ENCODE measurements around the gene DYRK1A. TPM values are rescaled to one million over a fixed set of nuclear protein-coding genes. Genes with fewer than 3 reads are reported as not detected.
A peak's percentile ranks its signal among the peaks of the same experiment; 100 is the strongest.

The DYRK1A gene
- total RNA-seq, 1 donor from 2014 or later: 83.5 TPM

GRCh38 chr21:37365517-37366481 lies 774 bp upstream of the DYRK1A start:
- TF ChIP-seq CTCF (IDR thresholded peaks at IDR 0.05; ENCODE audit: unreplicated experiment): no peak
- H3K4me3 Mint-ChIP-seq (ENCODE audit: low read depth): peak overlapping the region; percentile 96

GRCh38 chr21:37367336-37367702 lies 746 bp downstream of the DYRK1A start:
- no peak for TF ChIP-seq CTCF (IDR thresholded peaks at IDR 0.05; ENCODE audit: unreplicated experiment)
- no peak for DNase-seq (ENCODE audit: low spot score, unreplicated experiment)
- Mint-ChIP-seq H3K9me3 (ENCODE audit: low read depth) (no peaks in the 10 kb centered on the region), H3K4me3 (ENCODE audit: low read depth) (no peak overlapping the region), H3K27ac (no peak overlapping the region), H3K36me3 (ENCODE audit: insufficient read depth) (no peaks in the 10 kb centered on the region), H3K4me1 (ENCODE audit: low read depth) (peaks cover 36% of the 10 kb centered on the region), H3K27me3 (no peaks in the 10 kb centered on the region)

More at GRCh38 chr21:37365517-37366481, 774 bp upstream of the DYRK1A start:
- Mint-ChIP-seq H3K27ac (peak overlapping the region; percentile 99), H3K27me3 (no peaks in the 10 kb centered on the region), H3K36me3 (ENCODE audit: insufficient read depth) (no peaks in the 10 kb centered on the region), H3K4me1 (ENCODE audit: low read depth) (peaks cover 31% of the 10 kb centered on the region), H3K9me3 (ENCODE audit: low read depth) (no peaks in the 10 kb centered on the region)
- peak; percentile 63 for DNase-seq (ENCODE audit: low spot score, unreplicated experiment)

GRCh38 chr21:37367703-37368540 lies 1.3 kb downstream of the DYRK1A start:
- H3K27ac Mint-ChIP-seq: peak overlapping the region; percentile 95
- peak overlapping the region; percentile 83 for H3K4me3 Mint-ChIP-seq (ENCODE audit: low read depth)
- H3K9me3 Mint-ChIP-seq (ENCODE audit: low read depth): no peaks in the 10 kb centered on the region
- TF ChIP-seq CTCF (IDR thresholded peaks at IDR 0.05; ENCODE audit: unreplicated experiment): no peak
- peak; percentile 29 for DNase-seq (ENCODE audit: low spot score, unreplicated experiment)
- H3K36me3 Mint-ChIP-seq (ENCODE audit: insufficient read depth): no peaks in the 10 kb centered on the region
- H3K27me3 Mint-ChIP-seq: no peaks in the 10 kb centered on the region
- H3K4me1 Mint-ChIP-seq (ENCODE audit: low read depth): peaks cover 39% of the 10 kb centered on the region

GRCh38 chr21:37368541-37369279 lies 2.1 kb downstream of the DYRK1A start:
- Mint-ChIP-seq H3K27me3 (no peaks in the 10 kb centered on the region), H3K4me1 (ENCODE audit: low read depth) (peaks cover 44% of the 10 kb centered on the region)

More at GRCh38 chr21:37368541-37369279, 2.1 kb downstream of the DYRK1A start:
- no peak for TF ChIP-seq CTCF (IDR thresholded peaks at IDR 0.05; ENCODE audit: unreplicated experiment)
- no peak for DNase-seq (ENCODE audit: low spot score, unreplicated experiment)
- Mint-ChIP-seq H3K27ac (peak overlapping the region; percentile 95), H3K4me3 (ENCODE audit: low read depth) (peak overlapping the region; percentile 83), H3K36me3 (ENCODE audit: insufficient read depth) (no peaks in the 10 kb centered on the region), H3K9me3 (ENCODE audit: low read depth) (no peaks in the 10 kb centered on the region)
